HCT116 (cell line): ENCODE results near the gene TTC9B. TPM values are rescaled to one million over a fixed set of nuclear protein-coding genes. Genes with fewer than 3 reads are reported as not detected.

Experiments used
- ATAC-seq: fragments of 200-7000 bp; cut with Tn5 transposase; 2 replicates; pipeline ENCODE4 v1.9.1; 2020; ENCODE audit warnings: mild to moderate bottlenecking, moderate library complexity
- BruUV-seq: library from RNA; stranded (reverse); fragments of 400-500 nt; replicated peaks from 2 replicates; lab custom pipeline; 2021; lab: Mats Ljungman, UMichigan
- CTCF ChIA-PET: fragments of 300-600 bp; sonication (Branson Sonifier 250); formaldehyde crosslinking; loops from one replicate; lab custom pipeline; 2021; ENCODE audit warnings: antibody characterized with exemption; lab: Charles Lee
- POLR2A ChIA-PET: fragments of 300-600, 350-600 bp; sonication (Branson Sonifier 250); formaldehyde crosslinking; loops from one replicate; lab custom pipeline; 2021; ENCODE audit warnings: antibody characterized with exemption; lab: Charles Lee
- RAD21 ChIA-PET, 2 experiments: fragments of 300-600 bp; sonication (Branson Sonifier 250); formaldehyde crosslinking; loops; one replicate each; lab custom pipeline; 2023; ENCODE audit warnings: low total read pairs in 2 of 2; ENCODE audit not compliant: uncharacterized antibody in 2 of 2, unreplicated experiment in 2 of 2, low non-redundant PET in 1 of 2; lab: Charles Lee
- DNase-seq: peaks from one replicate; pipeline ENCODE4 v3.0.0-alpha.2; 2010; ENCODE audit warnings: low read depth, low spot score
- H2AFZ ChIP-seq: fragments of 200-600 bp; shearing (Covaris generic), sonication (generic); 2 replicates; pipeline ENCODE4 v1.6.1; 2017; ENCODE audit warnings: low read depth, mixed run types, mixed read lengths, antibody characterized with exemption, low read length; ENCODE audit not compliant: poor library complexity, severe bottlenecking
- H3K27ac ChIP-seq: 2 replicates; pipeline ENCODE4 v1.5.1; 2012; ENCODE audit warnings: low read depth, low read length
- H3K27me3 ChIP-seq: fragments of 200-600 bp; sonication (generic); 2 replicates; pipeline ENCODE4 v1.6.1; 2016; ENCODE audit warnings: mixed run types, low read length, mixed read lengths; ENCODE audit not compliant: insufficient read depth
- H3K36me3 ChIP-seq, 2 experiments: fragments of 200-500 bp in 1 of 2; fragments of 200-600 bp in 1 of 2; sonication (Bioruptor generic) in 1 of 2; sonication (generic) in 1 of 2; 2 replicates each; pipeline versions ENCODE4 v1.5.1 to v1.6.1; 2014 to 2016; ENCODE audit warnings: low read length in 2 of 2, inconsistent platforms in 1 of 2, mixed read lengths in 1 of 2, mixed run types in 1 of 2; ENCODE audit not compliant: insufficient read depth in 2 of 2, control insufficient read depth in 1 of 2
- H3K4me1 ChIP-seq, 2 experiments: fragments of 200-600 bp in 1 of 2; sonication (generic) in 1 of 2; 2 replicates each; pipeline versions ENCODE4 v1.5.1 to v1.6.1; 2012 to 2017; ENCODE audit warnings: low read length in 2 of 2, inconsistent platforms in 1 of 2, mild to moderate bottlenecking in 1 of 2, mixed read lengths in 1 of 2, mixed run types in 1 of 2, moderate library complexity in 1 of 2; ENCODE audit not compliant: insufficient read depth in 2 of 2, control insufficient read depth in 1 of 2
- H3K4me2 ChIP-seq: fragments of 200-600 bp; sonication (generic); 2 replicates; pipeline ENCODE4 v1.6.1; 2017; ENCODE audit warnings: mixed run types, low read length, mixed read lengths
- H3K4me3 ChIP-seq, 2 experiments: fragments of 200-600 bp in 1 of 2; sonication (generic) in 1 of 2; replicated peaks in 1 of 2; 2 replicates each; pipeline ENCODE4 v1.5.1; 2011 to 2016; ENCODE audit warnings: low read length in 2 of 2, control low read depth in 1 of 2, low read depth in 1 of 2, mild to moderate bottlenecking in 1 of 2, mixed read lengths in 1 of 2, mixed run types in 1 of 2
- H3K79me2 ChIP-seq: fragments of 200-600 bp; sonication (generic); 2 replicates; pipeline ENCODE4 v1.6.1; 2017; ENCODE audit warnings: mild to moderate bottlenecking, mixed run types, low read length, moderate library complexity, mixed read lengths; ENCODE audit not compliant: insufficient read depth
- H3K9ac ChIP-seq: fragments of 200-600 bp; sonication (generic); 2 replicates; pipeline ENCODE4 v1.6.1; 2016; ENCODE audit warnings: low read length, mixed read lengths
- H3K9me2 ChIP-seq: fragments of 200-600 bp; sonication (generic), shearing (Covaris generic); 2 replicates; pipeline ENCODE4 v1.6.1; 2017; ENCODE audit warnings: mixed run types, mild to moderate bottlenecking, moderate library complexity; ENCODE audit not compliant: insufficient read depth
- H3K9me3 ChIP-seq, 2 experiments: fragments of 200-500 bp in 1 of 2; fragments of 200-600 bp in 1 of 2; sonication (Bioruptor generic) in 1 of 2; sonication (generic) in 1 of 2; 2 replicates each; pipeline ENCODE4 v1.6.1; 2014 to 2017; ENCODE audit warnings: low read length in 2 of 2, mixed read lengths in 2 of 2, inconsistent platforms in 1 of 2, low read depth in 1 of 2, mild to moderate bottlenecking in 1 of 2, mixed run types in 1 of 2, moderate library complexity in 1 of 2; ENCODE audit not compliant: control insufficient read depth in 1 of 2, insufficient read depth in 1 of 2
- H4K20me1 ChIP-seq: fragments of 200-600 bp; sonication (generic), shearing (Covaris generic); 2 replicates; pipeline ENCODE4 v1.6.1; 2017; ENCODE audit warnings: mixed run types, mild to moderate bottlenecking, moderate library complexity; ENCODE audit not compliant: insufficient read depth
- CBX3 ChIP-seq: IDR thresholded peaks from 2 replicates; pipeline ENCODE4 v1.6.1; 2012; ENCODE audit warnings: low read depth
- CEBPB ChIP-seq: IDR thresholded peaks from 2 replicates; pipeline ENCODE4 v1.6.1; 2012; ENCODE audit warnings: low read depth
- CTCF ChIP-seq, 3 experiments: fragments of 200-600 bp in 1 of 3; sonication (generic) in 1 of 3; IDR thresholded peaks in 2 of 3; conservative IDR thresholded peaks in 1 of 3; 2 replicates each; pipeline ENCODE4 v1.5.1; 2012 to 2017; ENCODE audit warnings: low read depth in 2 of 3, low read length in 2 of 3, antibody characterized with exemption in 1 of 3, borderline replicate concordance in 1 of 3, control low read depth in 1 of 3, mild to moderate bottlenecking in 1 of 3, mixed read lengths in 1 of 3, mixed run types in 1 of 3, moderate library complexity in 1 of 3; ENCODE audit not compliant: insufficient read depth in 1 of 3
- EGR1 ChIP-seq: IDR thresholded peaks from 2 replicates; pipeline ENCODE4 v1.6.1; 2012; ENCODE audit warnings: low read depth
- ELF1 ChIP-seq: IDR thresholded peaks from 2 replicates; pipeline ENCODE4 v1.6.1; 2012; ENCODE audit warnings: low read depth, borderline replicate concordance
- EZH2 ChIP-seq: fragments of 200-600 bp; sonication (generic); IDR thresholded peaks from 2 replicates; pipeline ENCODE4 v1.6.1; 2017; ENCODE audit warnings: antibody characterized with exemption, mixed run types
- EZH2phosphoT487 ChIP-seq: fragments of 200-600 bp; IDR thresholded peaks from 2 replicates; pipeline ENCODE4 v1.6.1; 2018; ENCODE audit warnings: antibody characterized with exemption, borderline replicate concordance
- FOSL1 ChIP-seq: IDR thresholded peaks from 2 replicates; pipeline ENCODE4 v1.6.1; 2012; ENCODE audit warnings: low read depth
- MAX ChIP-seq: IDR thresholded peaks from 2 replicates; pipeline ENCODE4 v1.6.1; 2012
- POLR2A ChIP-seq: IDR thresholded peaks from 2 replicates; pipeline ENCODE4 v1.7.0; 2011; ENCODE audit warnings: borderline replicate concordance; ENCODE audit not compliant: insufficient read depth, insufficient read length; ENCODE audit errors: extremely low read depth
- POLR2AphosphoS5 ChIP-seq: IDR thresholded peaks from 2 replicates; pipeline ENCODE4 v1.6.1; 2011; ENCODE audit warnings: mild to moderate bottlenecking, low read depth, low read length, moderate library complexity
- REST ChIP-seq: IDR thresholded peaks from 2 replicates; pipeline ENCODE4 v1.6.1; 2012; ENCODE audit warnings: low read depth
- SIN3A ChIP-seq: IDR thresholded peaks from 2 replicates; pipeline ENCODE4 v1.6.1; 2012; ENCODE audit warnings: low read depth
- SP1 ChIP-seq: IDR thresholded peaks from 2 replicates; pipeline ENCODE4 v1.6.1; 2012; ENCODE audit warnings: low read depth
- SRF ChIP-seq: IDR thresholded peaks from 2 replicates; pipeline ENCODE4 v1.6.1; 2012; ENCODE audit warnings: low read depth
- TCF7L2 ChIP-seq: IDR thresholded peaks from 2 replicates; pipeline ENCODE4 v1.7.0; 2011; ENCODE audit warnings: borderline replicate concordance, inconsistent platforms; ENCODE audit not compliant: insufficient read depth, insufficient read length; ENCODE audit errors: extremely low read depth
- YY1 ChIP-seq: IDR thresholded peaks from 2 replicates; pipeline ENCODE4 v1.6.1; 2011; ENCODE audit warnings: low read length, low read depth, moderate library complexity, mild to moderate bottlenecking; ENCODE audit not compliant: insufficient replicate concordance; ENCODE audit errors: extremely low read depth
- ZFX ChIP-seq: fragments of 450-650 bp; IDR thresholded peaks from 2 replicates; pipeline ENCODE4 v1.6.1; 2017
- intact Hi-C: fragments of 100-400 bp; cut with micrococcal nuclease; formaldehyde crosslinking; loops from 2 replicates; pipeline ENCODE4 v1.10.0; 2022
- total RNA-seq: library from RNA; stranded (reverse); gene quantifications from one replicate; pipeline ENCODE4 v1.2.1, GENCODE V29; 2021; ENCODE audit not compliant: unreplicated experiment

TTC9B gene
- total RNA-seq, 1 experiment from 2014 or later = 1.7 TPM

GRCh38 chr19:40265763-40266099 is 47.5 kb upstream of the TTC9B start:
- Histone ChIP-seq H3K9me2 (no peaks in the 10 kb centered on the region), H3K9ac (no peak overlapping the region), H3K4me3 (no peak overlapping the region), H3K27ac (no peak overlapping the region), H2AFZ (no peak overlapping the region), H3K4me1 (no peaks in the 10 kb centered on the region), H3K79me2 (peaks cover 42% of the 10 kb centered on the region; the same call in 1 of the 2 replicates), H3K36me3 (peaks cover 0 to 15% of the 10 kb centered on the region in 2 experiments; a peak in 2 of 4 replicates), H3K4me2 (no peak overlapping the region), H3K9me3 (no peaks in the 10 kb centered on the region), H3K27me3 (no peaks in the 10 kb centered on the region), H4K20me1 (no peaks in the 10 kb centered on the region)
- ChIA-PET POLR2A (no interaction called here), RAD21 (no interaction called here), CTCF (interaction anchor here (1.2 kb wide), 1 partner anchor 29 kb away, joined by 3 read pairs; no protein-coding TSS in a partner anchor)
- ATAC-seq (no peak), DNase-seq (no peak)
- BruUV-seq = no TSS peak
- no peak for TF ChIP-seq CTCF (IDR thresholded peaks at IDR 0.05 in 2 of 3, conservative IDR thresholded peaks at IDR 0.05 in 1 of 3; ENCODE audit: borderline replicate concordance in 1 of 3, insufficient read depth in 1 of 3, low read depth in 2 of 3, low read length in 2 of 3)
- no peak for TF ChIP-seq FOSL1
- TF ChIP-seq CBX3 = no peak
- TF ChIP-seq YY1 = no peak
- no peak for TF ChIP-seq EZH2phosphoT487
- TF ChIP-seq CEBPB = no peak
- no peak for TF ChIP-seq SIN3A
- no peak for TF ChIP-seq MAX
- no peak for TF ChIP-seq POLR2AphosphoS5
- TF ChIP-seq EGR1 = no peak
- TF ChIP-seq REST = no peak
- TF ChIP-seq ZFX = no peak
- TF ChIP-seq TCF7L2 = no peak
- no peak for TF ChIP-seq ELF1
- no peak for TF ChIP-seq SP1
- no peak for TF ChIP-seq POLR2A
- no peak for TF ChIP-seq SRF
- TF ChIP-seq EZH2 = no peak
- intact Hi-C loops = no loop called here
